PC-9 (cell line): ENCODE data around the gene LOX. TPM values are rescaled to one million over a fixed set of nuclear protein-coding genes. Genes with fewer than 3 reads are reported as not detected.

Source experiments
- BruUV-seq: library from RNA; stranded (reverse); fragments of 400-500 nt; replicated peaks from 2 replicates; lab custom pipeline; 2021; lab: Mats Ljungman, UMichigan
- CTCF ChIA-PET: fragments of 300-600 bp; sonication (Branson Sonifier 250); formaldehyde crosslinking; loops from one replicate; lab custom pipeline; 2022; ENCODE audit warnings: antibody characterized with exemption; lab: Charles Lee
- POLR2A ChIA-PET: fragments of 300-600 bp; sonication (Branson Sonifier 250); formaldehyde crosslinking; loops from one replicate; lab custom pipeline; 2022; ENCODE audit warnings: antibody characterized with exemption; ENCODE audit not compliant: unreplicated experiment; lab: Charles Lee
- DNase-seq, 2 experiments: peaks; one replicate each; pipeline versions ENCODE4 v3.0.0 to v3.0.0-alpha.2; 2015 to 2022; ENCODE audit warnings: mixed read lengths in 1 of 2
- H2AFZ ChIP-seq: fragments of 200-600 bp; sonication (generic); 2 replicates; pipeline ENCODE4 v1.8.1; 2017; ENCODE audit warnings: antibody characterized with exemption
- H3F3A ChIP-seq: fragments of 200-600 bp; sonication (generic); 2 replicates; pipeline ENCODE4 v1.8.1; 2017; ENCODE audit warnings: antibody characterized with exemption, mild to moderate bottlenecking, low read depth; ENCODE audit not compliant: insufficient read depth
- H3K27ac ChIP-seq: fragments of 200-600 bp; sonication (generic); 2 replicates; pipeline ENCODE4 v1.6.1; 2016; ENCODE audit warnings: mixed run types
- H3K27me3 ChIP-seq: fragments of 200-600 bp; sonication (generic); 2 replicates; pipeline ENCODE4 v1.6.1; 2016; ENCODE audit warnings: low read depth, mixed run types; ENCODE audit not compliant: insufficient read depth
- H3K36me3 ChIP-seq: fragments of 200-600 bp; sonication (generic); 2 replicates; pipeline ENCODE4 v1.6.1; 2016; ENCODE audit warnings: low read depth, mixed run types
- H3K4me1 ChIP-seq: fragments of 200-600 bp; sonication (generic); replicated peaks from 2 replicates; pipeline ENCODE4 v1.6.1; 2016; ENCODE audit warnings: mixed run types; ENCODE audit not compliant: insufficient read depth
- H3K4me2 ChIP-seq: fragments of 200-600 bp; sonication (generic); 2 replicates; pipeline ENCODE4 v1.6.1; 2017; ENCODE audit warnings: mixed run types
- H3K4me3 ChIP-seq: fragments of 200-600 bp; sonication (generic); 2 replicates; pipeline ENCODE4 v1.6.1; 2016; ENCODE audit warnings: mixed run types
- H3K79me2 ChIP-seq: fragments of 200-600 bp; sonication (generic); 2 replicates; pipeline ENCODE4 v1.6.1; 2017; ENCODE audit warnings: low read depth, mixed run types
- H3K9me2 ChIP-seq: fragments of 200-600 bp; sonication (generic); 2 replicates; pipeline ENCODE4 v1.8.1; 2017; ENCODE audit warnings: mild to moderate bottlenecking; ENCODE audit not compliant: insufficient read depth
- H3K9me3 ChIP-seq: fragments of 200-600 bp; sonication (generic); 2 replicates; pipeline ENCODE4 v1.8.1; 2016; ENCODE audit warnings: low read depth; ENCODE audit not compliant: insufficient read depth
- H4K20me1 ChIP-seq: fragments of 200-600 bp; sonication (generic); 2 replicates; pipeline ENCODE4 v1.8.1; 2017; ENCODE audit not compliant: insufficient read depth
- CTCF ChIP-seq: fragments of 200-600 bp; sonication (generic); conservative IDR thresholded peaks from 2 replicates; pipeline ENCODE4 v1.6.1; 2017; ENCODE audit warnings: mixed run types, antibody characterized with exemption, mild to moderate bottlenecking, moderate library complexity
- EZH2 ChIP-seq: fragments of 200-600 bp; sonication (generic); IDR thresholded peaks from 2 replicates; pipeline ENCODE4 v1.8.0; 2017; ENCODE audit warnings: antibody characterized with exemption, low read depth
- intact Hi-C: fragments of 100-400 bp; cut with micrococcal nuclease; formaldehyde crosslinking; loops from one replicate; pipeline ENCODE4 v1.10.0; 2022; ENCODE audit not compliant: unreplicated experiment
- total RNA-seq: library from RNA; stranded (reverse); gene quantifications from 2 replicates; pipeline ENCODE4 v1.2.3, GENCODE V29; 2021

Gene LOX
- total RNA-seq, 1 experiment from 2014 or later, result 3.2 TPM

GRCh38 chr5:122083535-122083934 is 5.5 kb upstream of the LOX start:
- no peak for DNase-seq
- Histone ChIP-seq H3F3A (0 out of 2 replicates have a peak, but pooled peaks cover 4% of the 10 kb centered on the region), H3K4me1 (peaks cover 9% of the 10 kb centered on the region), H3K27me3 (no peaks in the 10 kb centered on the region), H3K4me2 (no peak overlapping the region), H3K79me2 (no peaks in the 10 kb centered on the region), H3K27ac (no peak overlapping the region), H3K36me3 (no peaks in the 10 kb centered on the region), H3K4me3 (no peak overlapping the region), H3K9me3 (no peaks in the 10 kb centered on the region), H3K9me2 (no peaks in the 10 kb centered on the region), H2AFZ (no peak overlapping the region), H4K20me1 (no peaks in the 10 kb centered on the region)
- POLR2A ChIA-PET, result no interaction called here
- no TSS peak for BruUV-seq
- TF ChIP-seq EZH2 (no peak), CTCF (no peak)
- intact Hi-C loops, result no loop called here
- CTCF ChIA-PET, result no interaction called here

- Histone ChIP-seq H2AFZ (no peak overlapping the region), H3K4me2 (no peak overlapping the region), H3K9me2 (no peaks in the 10 kb centered on the region), H3K36me3 (no peaks in the 10 kb centered on the region), H3K27ac (no peak overlapping the region), H3K27me3 (no peaks in the 10 kb centered on the region), H3K79me2 (no peaks in the 10 kb centered on the region), H4K20me1 (no peaks in the 10 kb centered on the region), H3K4me1 (peaks cover 11% of the 10 kb centered on the region), H3K4me3 (no peak overlapping the region), H3F3A (peaks cover 9% of the 10 kb centered on the region; the same call in 1 of the 2 replicates), H3K9me3 (no peaks in the 10 kb centered on the region)
- no TSS peak for BruUV-seq
- ChIA-PET CTCF (interaction anchor here (0.6 kb wide), 2 partner anchors 113 to 321 kb away, joined by 3 read pairs; no protein-coding TSS in a partner anchor), POLR2A (no interaction called here)
- DNase-seq, result no peak
- intact Hi-C loops, result no loop called here
- no peak for TF ChIP-seq CTCF
- TF ChIP-seq EZH2, result no peak
These were observed 3.5 kb upstream of the LOX start for GRCh38 chr5:122081541-122081940.

- DNase-seq, result peak in 1 of 2 experiments; percentile 24
- H3K36me3 ChIP-seq, result no peaks in the 10 kb centered on the region
- intact Hi-C loops, result loop anchor here (1.0 to 5.0 kb wide), 3 partner anchors 95 to 115 kb away; no protein-coding TSS in a partner anchor
- POLR2A ChIA-PET, result interaction anchor here (0.6 to 0.7 kb wide), 2 partner anchors 108 to 116 kb away, joined by 6 read pairs; partner anchors contain the start of gene SRFBP1
- peaks cover 25% of the 10 kb centered on the region for H3K4me1 ChIP-seq
- H3K79me2 ChIP-seq, result no peaks in the 10 kb centered on the region
- CTCF ChIA-PET, result interaction anchor here (1.5 kb wide), 1 partner anchor 108 kb away, joined by 4 read pairs; no protein-coding TSS in a partner anchor
- peak overlapping the region; percentile 89 for H3K4me3 ChIP-seq
- TF ChIP-seq EZH2, result no peak
- TF ChIP-seq CTCF, result no peak
- H2AFZ ChIP-seq, result peak overlapping the region; percentile 97
- peak overlapping the region; percentile 92 for H3K4me2 ChIP-seq
- peak overlapping the region; percentile 33; the same call in 1 of the 2 replicates for H3K27ac ChIP-seq
- BruUV-seq, result TSS peak; percentile 23
- H3F3A ChIP-seq, result peaks cover 15% of the 10 kb centered on the region; the same call in 1 of the 2 replicates
- H4K20me1 ChIP-seq, result no peaks in the 10 kb centered on the region
- no peaks in the 10 kb centered on the region for H3K9me3 ChIP-seq
- H3K27me3 ChIP-seq, result no peaks in the 10 kb centered on the region
- no peaks in the 10 kb centered on the region for H3K9me2 ChIP-seq
These were observed 518 bp downstream of the LOX start for GRCh38 chr5:122077366-122078115.
